ENCODE results near the gene NR3C2.

NR3C2 gene

GRCh38 chr4:148441986-148442831 lies at the start of gene NR3C2:
Gene NR3C2, minus strand, starts transcription at chr4:148442414.
- in situ Hi-C loops (cut with HindIII; ENCODE audit: low sequenced_read_pairs), result no loop called here

- in situ Hi-C loops (cut with HindIII; ENCODE audit: low sequenced_read_pairs), result no loop called here
These were observed 45.0 kb upstream of the NR3C2 start for GRCh38 chr4:148487181-148487580.

GRCh38 chr4:148481636-148482035 lies 39.4 kb upstream of the NR3C2 start:
- in situ Hi-C loops (cut with HindIII; ENCODE audit: low sequenced_read_pairs), result no loop called here

GRCh38 chr4:148477276-148477675 lies 35.1 kb upstream of the NR3C2 start:
- in situ Hi-C loops (cut with HindIII; ENCODE audit: low sequenced_read_pairs), result no loop called here

- in situ Hi-C loops (cut with HindIII; ENCODE audit: low sequenced_read_pairs), result no loop called here
These were observed 27.7 kb upstream of the NR3C2 start for GRCh38 chr4:148469938-148470337.

- in situ Hi-C loops (cut with HindIII; ENCODE audit: low sequenced_read_pairs), result no loop called here
These were observed 12.6 kb upstream of the NR3C2 start for GRCh38 chr4:148454835-148455234.

GRCh38 chr4:148453833-148454232 lies 11.6 kb upstream of the NR3C2 start:
- in situ Hi-C loops (cut with HindIII; ENCODE audit: low sequenced_read_pairs), result no loop called here

GRCh38 chr4:148452970-148453369 lies 10.8 kb upstream of the NR3C2 start:
- in situ Hi-C loops (cut with HindIII; ENCODE audit: low sequenced_read_pairs), result no loop called here

GRCh38 chr4:148449921-148450320 lies 7.7 kb upstream of the NR3C2 start:
- in situ Hi-C loops (cut with HindIII; ENCODE audit: low sequenced_read_pairs), result no loop called here

- in situ Hi-C loops (cut with HindIII; ENCODE audit: low sequenced_read_pairs), result no loop called here
These were observed 5.9 kb upstream of the NR3C2 start for GRCh38 chr4:148448141-148448540.

GRCh38 chr4:148447681-148448080 lies 5.5 kb upstream of the NR3C2 start:
- in situ Hi-C loops (cut with HindIII; ENCODE audit: low sequenced_read_pairs), result no loop called here

GRCh38 chr4:148445860-148446330 lies 3.7 kb upstream of the NR3C2 start:
- in situ Hi-C loops (cut with HindIII; ENCODE audit: low sequenced_read_pairs), result no loop called here

- in situ Hi-C loops (cut with HindIII; ENCODE audit: low sequenced_read_pairs), result no loop called here
These were observed 3.1 kb upstream of the NR3C2 start for GRCh38 chr4:148445071-148445859.

- in situ Hi-C loops (cut with HindIII; ENCODE audit: low sequenced_read_pairs), result no loop called here
These were observed 2.3 kb upstream of the NR3C2 start for GRCh38 chr4:148444296-148445070.

GRCh38 chr4:148443512-148444295 lies 1.5 kb upstream of the NR3C2 start:
- in situ Hi-C loops (cut with HindIII; ENCODE audit: low sequenced_read_pairs), result no loop called here

- in situ Hi-C loops (cut with HindIII; ENCODE audit: low sequenced_read_pairs), result no loop called here
These were observed 758 bp upstream of the NR3C2 start for GRCh38 chr4:148442832-148443511.

GRCh38 chr4:148441624-148441985 lies 609 bp downstream of the NR3C2 start:
- in situ Hi-C loops (cut with HindIII; ENCODE audit: low sequenced_read_pairs), result no loop called here

- in situ Hi-C loops (cut with HindIII; ENCODE audit: low sequenced_read_pairs), result no loop called here
These were observed 4.2 kb downstream of the NR3C2 start for GRCh38 chr4:148438047-148438446.

- in situ Hi-C loops (cut with HindIII; ENCODE audit: low sequenced_read_pairs), result no loop called here
These were observed 4.8 kb downstream of the NR3C2 start for GRCh38 chr4:148437439-148437838.

- in situ Hi-C loops (cut with HindIII; ENCODE audit: low sequenced_read_pairs), result no loop called here
These were observed 5.7 kb downstream of the NR3C2 start for GRCh38 chr4:148436512-148436911.
